ENCODE measurements around the gene BTBD9. TPM values are rescaled to one million over a fixed set of nuclear protein-coding genes. Genes with fewer than 3 reads are reported as not detected.

The BTBD9 gene
- total RNA-seq, 1 donor from 2014 or later: 47.9 TPM

- Histone ChIP-seq H3K27ac (no peak overlapping the region), H3K4me1 (no peaks in the 10 kb centered on the region), H3K4me3 (no peak overlapping the region), H3K36me3 (no peaks in the 10 kb centered on the region), H3K27me3 (no peaks in the 10 kb centered on the region), H3K9me3 (no peaks in the 10 kb centered on the region)
- TF ChIP-seq, protein P1, sequence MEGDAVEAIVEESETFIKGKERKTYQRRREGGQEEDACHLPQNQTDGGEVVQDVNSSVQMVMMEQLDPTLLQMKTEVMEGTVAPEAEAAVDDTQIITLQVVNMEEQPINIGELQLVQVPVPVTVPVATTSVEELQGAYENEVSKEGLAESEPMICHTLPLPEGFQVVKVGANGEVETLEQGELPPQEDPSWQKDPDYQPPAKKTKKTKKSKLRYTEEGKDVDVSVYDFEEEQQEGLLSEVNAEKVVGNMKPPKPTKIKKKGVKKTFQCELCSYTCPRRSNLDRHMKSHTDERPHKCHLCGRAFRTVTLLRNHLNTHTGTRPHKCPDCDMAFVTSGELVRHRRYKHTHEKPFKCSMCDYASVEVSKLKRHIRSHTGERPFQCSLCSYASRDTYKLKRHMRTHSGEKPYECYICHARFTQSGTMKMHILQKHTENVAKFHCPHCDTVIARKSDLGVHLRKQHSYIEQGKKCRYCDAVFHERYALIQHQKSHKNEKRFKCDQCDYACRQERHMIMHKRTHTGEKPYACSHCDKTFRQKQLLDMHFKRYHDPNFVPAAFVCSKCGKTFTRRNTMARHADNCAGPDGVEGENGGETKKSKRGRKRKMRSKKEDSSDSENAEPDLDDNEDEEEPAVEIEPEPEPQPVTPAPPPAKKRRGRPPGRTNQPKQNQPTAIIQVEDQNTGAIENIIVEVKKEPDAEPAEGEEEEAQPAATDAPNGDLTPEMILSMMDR (IDR thresholded peaks at IDR 0.05): no peak
- no peak for DNase-seq
- intact Hi-C loops (cut with DNase I): no loop called here
- no peak for ATAC-seq
Measured at GRCh38 chr6:38234141-38234540, 405.6 kb downstream of the BTBD9 start.

- Histone ChIP-seq H3K36me3 (no peaks in the 10 kb centered on the region), H3K27me3 (no peaks in the 10 kb centered on the region), H3K27ac (no peak overlapping the region), H3K4me1 (no peaks in the 10 kb centered on the region), H3K4me3 (no peak overlapping the region), H3K9me3 (no peaks in the 10 kb centered on the region)
- DNase-seq (no peak), ATAC-seq (no peak)
- TF ChIP-seq, protein P1 (IDR thresholded peaks at IDR 0.05): no peak
- intact Hi-C loops (cut with DNase I): no loop called here
Measured at GRCh38 chr6:38233161-38233791, 406.5 kb downstream of the BTBD9 start.

DNA sequence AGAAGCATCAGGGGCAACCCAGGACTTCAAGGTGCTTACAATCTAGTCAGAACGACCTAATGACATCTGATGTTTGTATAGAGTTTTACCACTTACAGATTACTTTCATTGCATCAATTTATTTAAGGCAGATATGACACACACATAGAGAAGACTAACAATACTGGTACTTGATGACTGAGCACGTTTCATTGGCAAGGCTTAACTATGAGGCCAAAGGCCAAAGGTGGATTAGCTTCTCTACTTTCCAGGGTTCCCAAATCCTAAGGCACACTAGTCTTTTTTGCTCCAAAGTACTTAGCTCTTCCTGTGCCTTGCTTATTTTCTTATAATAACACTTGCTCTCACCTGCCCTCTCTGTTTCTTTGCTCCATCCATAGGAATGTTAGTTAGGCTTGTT lies 414.0 kb downstream of the BTBD9 start:
- TF ChIP-seq, protein P1 (IDR thresholded peaks at IDR 0.05): no peak
- no peak for ATAC-seq
- H3K4me3 ChIP-seq: no peak overlapping the region
- intact Hi-C loops (cut with DNase I): no loop called here
- H3K27ac ChIP-seq: no peak overlapping the region
- no peaks in the 10 kb centered on the region for H3K4me1 ChIP-seq
- H3K27me3 ChIP-seq: no peaks in the 10 kb centered on the region
- DNase-seq: no peak
- H3K9me3 ChIP-seq: no peaks in the 10 kb centered on the region
- no peaks in the 10 kb centered on the region for H3K36me3 ChIP-seq

- TF ChIP-seq, protein P1 (IDR thresholded peaks at IDR 0.05): no peak
- H3K27me3 ChIP-seq: no peaks in the 10 kb centered on the region
- no peaks in the 10 kb centered on the region for H3K36me3 ChIP-seq
- H3K9me3 ChIP-seq: no peaks in the 10 kb centered on the region
- intact Hi-C loops (cut with DNase I): no loop called here
- ATAC-seq (no peak), DNase-seq (no peak)
- H3K4me1 ChIP-seq: no peaks in the 10 kb centered on the region
- H3K27ac ChIP-seq: no peak overlapping the region
- no peak overlapping the region for H3K4me3 ChIP-seq
Measured at GRCh38 chr6:38221251-38221650, 418.5 kb downstream of the BTBD9 start.

- Histone ChIP-seq H3K27ac (no peak overlapping the region), H3K27me3 (no peaks in the 10 kb centered on the region), H3K9me3 (no peaks in the 10 kb centered on the region), H3K4me3 (no peak overlapping the region), H3K36me3 (no peaks in the 10 kb centered on the region), H3K4me1 (no peaks in the 10 kb centered on the region)
- TF ChIP-seq, protein P1 (IDR thresholded peaks at IDR 0.05): no peak
- no peak for ATAC-seq
- DNase-seq: no peak
- intact Hi-C loops (cut with DNase I): no loop called here
Measured at GRCh38 chr6:38220069-38220723, 419.5 kb downstream of the BTBD9 start.

All from upper lobe of right lung (tissue), 1 donor.